K562 (cell line): ENCODE results near the gene AMPD3. TPM values are rescaled to one million over a fixed set of nuclear protein-coding genes. Genes with fewer than 3 reads are reported as not detected.

Experiments
- ATAC-seq: fragments of 200-7000 bp; cut with Tn5 transposase; 3 replicates; pipeline ENCODE4 v1.9.1; 2020; ENCODE audit warnings: moderate library complexity
- BruUV-seq: library from RNA; stranded (reverse); fragments of 400-500 nt; replicated peaks from 2 replicates; lab custom pipeline; 2021; lab: Mats Ljungman, UMichigan
- CTCF ChIA-PET: fragments of 300-600 bp; formaldehyde crosslinking; extraction: SDS; loops from one replicate; lab custom pipeline; 2021; ENCODE audit warnings: low intra/inter-chr PET ratio; lab: Yijun Ruan, JAX
- POLR2A ChIA-PET: fragments of 300-600, 350-650 bp; sonication (Branson Sonifier 250); formaldehyde crosslinking; extraction: SDS; loops from one replicate; lab custom pipeline; 2021; ENCODE audit warnings: antibody characterized with exemption, inconsistent platforms; lab: Yijun Ruan, JAX
- DNase-seq, 4 experiments: peaks; one replicate each; pipeline versions ENCODE4 v3.0.0 to v3.0.0-alpha.2; 2011 to 2018; ENCODE audit warnings: low spot score in 3 of 4, mixed read lengths in 3 of 4; ENCODE audit errors: extremely low read depth in 1 of 4
- FAIRE-seq: peaks from 2 replicates; lab custom pipeline; 2011; peaks lifted over from hg19 to GRCh38; lab: Jason Lieb, UNC
- H2AFZ ChIP-seq: 2 replicates; pipeline ENCODE4 v1.6.0; 2011; ENCODE audit warnings: low read depth, low read length, control low read depth, inconsistent platforms
- H3K27ac ChIP-seq: fragments of 200-600 bp; 3 replicates; pipeline ENCODE4 v1.8.0; 2011; ENCODE audit warnings: low read depth, mild to moderate bottlenecking, control low read depth, inconsistent platforms, low read length, moderate library complexity, mixed read lengths; ENCODE audit errors: extremely low read depth
- H3K27me3 ChIP-seq, 2 experiments: fragments of 300-600 bp in 1 of 2; 2 replicates in 1 of 2; 3 replicates in 1 of 2; pipeline versions ENCODE4 v1.6.0 to v1.8.0; 2011; ENCODE audit warnings: inconsistent platforms in 2 of 2, low read length in 2 of 2, mild to moderate bottlenecking in 1 of 2, mixed read lengths in 1 of 2, moderate library complexity in 1 of 2; ENCODE audit not compliant: control insufficient read depth in 2 of 2, insufficient read depth in 2 of 2
- H3K36me3 ChIP-seq: fragments of 300-600 bp; 3 replicates; pipeline ENCODE4 v1.8.0; 2011; ENCODE audit warnings: mild to moderate bottlenecking, low read length, inconsistent platforms; ENCODE audit not compliant: control insufficient read depth, insufficient read depth
- H3K4me1 ChIP-seq, 2 experiments: fragments of 200-600 bp in 1 of 2; replicated peaks in 1 of 2; 2 replicates in 1 of 2; 3 replicates in 1 of 2; pipeline versions ENCODE4 v1.5.1 to v1.8.0; 2011; ENCODE audit warnings: inconsistent platforms in 2 of 2, low read length in 2 of 2, mild to moderate bottlenecking in 1 of 2, mixed read lengths in 1 of 2, moderate library complexity in 1 of 2; ENCODE audit not compliant: control insufficient read depth in 2 of 2, insufficient read depth in 2 of 2
- H3K4me2 ChIP-seq: 2 replicates; pipeline ENCODE4 v1.6.1; 2011; ENCODE audit warnings: low read length, control low read depth, inconsistent platforms, mixed read lengths; ENCODE audit not compliant: insufficient read depth
- H3K4me3 ChIP-seq: fragments of 200-600 bp; sonication (generic), shearing (Covaris generic); 2 replicates; pipeline ENCODE4 v1.5.1; 2016; ENCODE audit warnings: control low read depth, inconsistent platforms
- H3K79me2 ChIP-seq: fragments of 200-600 bp; 3 replicates; pipeline ENCODE4 v1.8.0; 2011; ENCODE audit warnings: low read length, inconsistent platforms; ENCODE audit not compliant: control insufficient read depth, insufficient read depth
- H3K9ac ChIP-seq, 2 experiments: 2 replicates each; pipeline versions ENCODE4 v1.6.0 to v1.6.1; 2011; ENCODE audit warnings: low read depth in 2 of 2, low read length in 2 of 2, control low read depth in 1 of 2, inconsistent platforms in 1 of 2, mild to moderate bottlenecking in 1 of 2, mixed read lengths in 1 of 2; ENCODE audit not compliant: insufficient read depth in 1 of 2
- H3K9me1 ChIP-seq: one replicate; pipeline ENCODE4 v1.6.0; 2011; ENCODE audit warnings: inconsistent platforms, mild to moderate bottlenecking, low read length, moderate library complexity; ENCODE audit not compliant: control insufficient read depth, insufficient read depth
- H3K9me3 ChIP-seq: replicated peaks from 2 replicates; pipeline ENCODE4 v1.5.1; 2011; ENCODE audit warnings: low read depth, low read length, inconsistent platforms; ENCODE audit not compliant: control insufficient read depth, insufficient read depth
- H4K20me1 ChIP-seq: replicated peaks from 2 replicates; pipeline ENCODE4 v1.6.1; 2011; ENCODE audit warnings: low read length, inconsistent platforms, mixed read lengths; ENCODE audit not compliant: control insufficient read depth, insufficient read depth
- ATF7 ChIP-seq: fragments of 450-650 bp; IDR thresholded peaks from 2 replicates; pipeline ENCODE4 v1.7.1; 2014; ENCODE audit warnings: mild to moderate bottlenecking, moderate library complexity
- BMI1 ChIP-seq: fragments of 150-350 bp; IDR thresholded peaks from 2 replicates; pipeline ENCODE4 v1.6.1; 2014; ENCODE audit warnings: low read length
- FOXJ3 ChIP-seq: sonication (generic); formaldehyde crosslinking; IDR thresholded peaks from 2 replicates; pipeline ENCODE4 v1.4.0; 2020; ENCODE audit warnings: mild to moderate bottlenecking, missing genetic modification reagents
- GATAD2B ChIP-seq: fragments of 450-650 bp; IDR thresholded peaks from 2 replicates; pipeline ENCODE4 v1.6.1; 2017; ENCODE audit warnings: mild to moderate bottlenecking, borderline replicate concordance
- JUN ChIP-seq, 2 experiments: sonication (generic) in 1 of 2; formaldehyde crosslinking in 1 of 2; IDR thresholded peaks; 2 replicates each; pipeline versions ENCODE4 v1.6.1 to v1.8.0; 2012 to 2022; ENCODE audit warnings: borderline replicate concordance in 2 of 2, mild to moderate bottlenecking in 2 of 2, improper control_type of control experiment in 1 of 2, low read depth in 1 of 2, low read length in 1 of 2, missing genetic modification reagents in 1 of 2
- MEF2D ChIP-seq: conservative IDR thresholded peaks from 2 replicates; pipeline ENCODE4 v1.6.1; 2016; ENCODE audit warnings: low read depth, missing genetic modification characterization, missing compliant biosample characterization
- MTA2 ChIP-seq: fragments of 450-650 bp; IDR thresholded peaks from 2 replicates; pipeline ENCODE4 v1.6.1; 2016; ENCODE audit warnings: low read depth
- PCBP2 ChIP-seq: fragments of 200-400 bp; formaldehyde crosslinking; IDR thresholded peaks from 2 replicates; pipeline ENCODE4 v1.6.1; 2018; ENCODE audit warnings: low read length, low read depth, mild to moderate bottlenecking, moderate library complexity; ENCODE audit not compliant: poor library complexity, severe bottlenecking
- RBM15 ChIP-seq: fragments of 200-400 bp; formaldehyde crosslinking; IDR thresholded peaks from 2 replicates; pipeline ENCODE4 v1.6.1; 2018; ENCODE audit warnings: mild to moderate bottlenecking, low read length, moderate library complexity; ENCODE audit not compliant: insufficient read depth
- RFX5 ChIP-seq: IDR thresholded peaks from 2 replicates; pipeline ENCODE4 v1.6.1; 2011; ENCODE audit warnings: low read depth, mild to moderate bottlenecking, improper control_type of control experiment, low read length
- SRSF3 ChIP-seq: fragments of 200-400 bp; formaldehyde crosslinking; IDR thresholded peaks from 2 replicates; pipeline ENCODE4 v1.6.1; 2016; ENCODE audit warnings: mild to moderate bottlenecking, low read length, moderate library complexity; ENCODE audit not compliant: insufficient read depth
- ZKSCAN3 ChIP-seq: fragments of 250-450 bp; sonication (Bioruptor Pico); IDR thresholded peaks from 2 replicates; pipeline ENCODE4 v1.4.0; 2020
- ZNF24 ChIP-seq: fragments of 450-650 bp; IDR thresholded peaks from 2 replicates; pipeline ENCODE4 v1.6.1; 2016
- ZNF584 ChIP-seq: fragments of 200-800 bp; sonication (Bioruptor generic); IDR thresholded peaks from 2 replicates; pipeline ENCODE4 v1.6.1; 2016; ENCODE audit warnings: low read depth, mild to moderate bottlenecking, missing genetic modification characterization, missing compliant biosample characterization
- WGBS: fragments of 100-300 bp; shearing (Covaris generic); methylation state at CpG from one replicate; pipeline ENCODE4 v1.1.6; 2016; ENCODE audit warnings: low coverage, mixed read lengths; ENCODE audit not compliant: insufficient coverage; ENCODE audit errors: missing lambda C conversion rate; 5-methylcytosine and 5-hydroxymethylcytosine counted together
- in situ Hi-C: fragments of 300-500 bp; cut with MboI; formaldehyde crosslinking; loops from 4 replicates; pipeline ENCODE4 v1.15.0; 2018; ENCODE audit warnings: inconsistent platforms, mixed read lengths
- intact Hi-C: fragments of 100-400 bp; cut with micrococcal nuclease; formaldehyde crosslinking; loops from 2 replicates; pipeline ENCODE4 v1.14.2; 2022
- polyA plus RNA-seq, 8 experiments: library from polyadenylated mRNA; depleted of rRNA in 4 of 8; stranded (reverse) in 5 of 8; unstranded in 3 of 8; fragments of >200 nt; fragmentation: Nextera tagmentation in 2 of 8; fragmentation: Illumina TruSeq in 1 of 8; extraction: Ambion mirVana in 2 of 8; extraction: Trizol in 1 of 8; gene quantifications; 2 replicates each; pipeline versions ENCODE4 v1.2.1 to v1.2.3, GENCODE V29; 2011 to 2014; ENCODE audit warnings: inconsistent platforms in 1 of 8, missing spikeins in 1 of 8
- total RNA-seq, 7 experiments: library from RNA; depleted of rRNA in 6 of 7; stranded (reverse); fragments of >200 nt in 6 of 7; fragmentation: Illumina TruSeq in 2 of 7; extraction: Trizol in 2 of 7; gene quantifications; 2 replicates each; pipeline versions ENCODE4 v1.2.1 to v1.2.3, GENCODE V29; 2011 to 2021; ENCODE audit warnings: low replicate concordance in 1 of 7
- TF ChIP-seq, protein P1 (sequence below): sonication (generic); formaldehyde crosslinking; IDR thresholded peaks from 2 replicates; pipeline ENCODE4 v1.8.1; 2023; ENCODE audit warnings: mild to moderate bottlenecking, missing genetic modification reagents
- TF ChIP-seq, protein P2 (sequence below): IDR thresholded peaks from 2 replicates; pipeline ENCODE4 v1.6.1; 2012; ENCODE audit warnings: low read depth, low read length, improper control_type of control experiment, borderline replicate concordance

Gene AMPD3
- total and polyA plus RNA-seq, 9 of the 15 experiments (the other 6 are each of a cell fraction or from before 2014, with no cell fraction given): 4.4 to 23.6 (median 11.2) TPM

DNA sequence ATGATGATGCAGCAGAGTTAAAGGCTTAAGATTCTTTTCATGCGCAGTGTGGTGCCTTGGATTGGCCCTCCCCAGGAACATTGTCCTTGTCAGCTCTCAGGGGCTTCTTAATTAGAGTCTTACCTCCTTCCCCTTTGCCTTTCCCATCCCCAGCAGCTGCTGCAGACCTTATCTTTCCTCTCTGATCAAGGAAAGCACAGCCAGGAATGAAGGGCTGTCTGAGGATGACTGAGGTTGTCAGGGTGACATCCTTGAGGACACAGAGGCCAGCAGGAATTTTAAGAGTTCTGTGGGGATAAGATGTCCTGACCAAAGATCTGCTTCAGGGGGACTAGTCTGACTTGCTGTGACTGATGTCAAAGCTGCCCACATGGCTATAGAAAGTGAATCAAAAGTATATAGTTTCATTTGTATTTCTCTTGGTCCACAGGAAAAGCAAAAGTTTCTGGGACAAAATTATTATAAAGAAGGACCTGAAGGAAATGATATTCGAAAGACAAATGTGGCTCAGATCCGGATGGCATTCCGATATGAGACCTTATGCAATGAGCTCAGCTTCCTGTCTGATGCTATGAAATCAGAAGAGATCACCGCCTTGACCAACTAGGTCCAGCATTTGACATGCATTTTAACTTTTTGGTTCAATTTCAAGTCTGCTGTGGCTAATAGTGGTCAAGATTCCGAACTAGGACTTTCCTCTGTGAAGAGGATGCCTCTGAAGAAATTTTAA is 50.4 kb downstream of the AMPD3 start:
- no peaks in the 10 kb centered on the region for H3K4me1 ChIP-seq
- no peak overlapping the region for H3K4me3 ChIP-seq
- no peaks in the 10 kb centered on the region for H3K9me1 ChIP-seq
- H3K79me2 ChIP-seq: no peaks in the 10 kb centered on the region
- in situ Hi-C loops (loop anchor here (25.0 kb wide), 1 partner anchor 232 kb away; no protein-coding TSS in a partner anchor), intact Hi-C loops (no loop called here)
- POLR2A ChIA-PET: interaction anchor here (0.7 to 1.6 kb wide), 3 partner anchors 9 to 22 kb away, joined by 3 to 5 read pairs (median 3); no protein-coding TSS in a partner anchor
- H3K36me3 ChIP-seq: peaks cover 60% of the 10 kb centered on the region
- no peaks in the 10 kb centered on the region for H3K27me3 ChIP-seq
- no peak overlapping the region for H3K4me2 ChIP-seq
- CTCF ChIA-PET: no interaction called here
- H2AFZ ChIP-seq: no peak overlapping the region
- no peaks in the 10 kb centered on the region for H3K9me3 ChIP-seq
- no peak for DNase-seq
- no TSS peak for BruUV-seq
- no peaks in the 10 kb centered on the region for H4K20me1 ChIP-seq
- 98% methylated on average over 6 of the region's 6 CpGs for WGBS
- ATAC-seq: no peak
- H3K9ac ChIP-seq: no peak overlapping the region
- FAIRE-seq: no peak
- no peak overlapping the region for H3K27ac ChIP-seq
- no peak for TF ChIP-seq MTA2
- no peak for TF ChIP-seq GATAD2B
- TF ChIP-seq ZNF24: no peak
- no peak for TF ChIP-seq RBM15
- no peak for TF ChIP-seq ZKSCAN3
- TF ChIP-seq FOXJ3: no peak
- TF ChIP-seq PCBP2: no peak
- no peak for TF ChIP-seq JUN (IDR thresholded peaks at IDR 0.05; ENCODE audit: borderline replicate concordance, low read depth, low read length)
- no peak for TF ChIP-seq JUN (CRISPR knock-in tag; IDR thresholded peaks at IDR 0.05; ENCODE audit: borderline replicate concordance)
- TF ChIP-seq, protein P1, sequence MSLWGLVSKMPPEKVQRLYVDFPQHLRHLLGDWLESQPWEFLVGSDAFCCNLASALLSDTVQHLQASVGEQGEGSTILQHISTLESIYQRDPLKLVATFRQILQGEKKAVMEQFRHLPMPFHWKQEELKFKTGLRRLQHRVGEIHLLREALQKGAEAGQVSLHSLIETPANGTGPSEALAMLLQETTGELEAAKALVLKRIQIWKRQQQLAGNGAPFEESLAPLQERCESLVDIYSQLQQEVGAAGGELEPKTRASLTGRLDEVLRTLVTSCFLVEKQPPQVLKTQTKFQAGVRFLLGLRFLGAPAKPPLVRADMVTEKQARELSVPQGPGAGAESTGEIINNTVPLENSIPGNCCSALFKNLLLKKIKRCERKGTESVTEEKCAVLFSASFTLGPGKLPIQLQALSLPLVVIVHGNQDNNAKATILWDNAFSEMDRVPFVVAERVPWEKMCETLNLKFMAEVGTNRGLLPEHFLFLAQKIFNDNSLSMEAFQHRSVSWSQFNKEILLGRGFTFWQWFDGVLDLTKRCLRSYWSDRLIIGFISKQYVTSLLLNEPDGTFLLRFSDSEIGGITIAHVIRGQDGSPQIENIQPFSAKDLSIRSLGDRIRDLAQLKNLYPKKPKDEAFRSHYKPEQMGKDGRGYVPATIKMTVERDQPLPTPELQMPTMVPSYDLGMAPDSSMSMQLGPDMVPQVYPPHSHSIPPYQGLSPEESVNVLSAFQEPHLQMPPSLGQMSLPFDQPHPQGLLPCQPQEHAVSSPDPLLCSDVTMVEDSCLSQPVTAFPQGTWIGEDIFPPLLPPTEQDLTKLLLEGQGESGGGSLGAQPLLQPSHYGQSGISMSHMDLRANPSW: no peak
- no peak for TF ChIP-seq BMI1
- TF ChIP-seq, protein P2, sequence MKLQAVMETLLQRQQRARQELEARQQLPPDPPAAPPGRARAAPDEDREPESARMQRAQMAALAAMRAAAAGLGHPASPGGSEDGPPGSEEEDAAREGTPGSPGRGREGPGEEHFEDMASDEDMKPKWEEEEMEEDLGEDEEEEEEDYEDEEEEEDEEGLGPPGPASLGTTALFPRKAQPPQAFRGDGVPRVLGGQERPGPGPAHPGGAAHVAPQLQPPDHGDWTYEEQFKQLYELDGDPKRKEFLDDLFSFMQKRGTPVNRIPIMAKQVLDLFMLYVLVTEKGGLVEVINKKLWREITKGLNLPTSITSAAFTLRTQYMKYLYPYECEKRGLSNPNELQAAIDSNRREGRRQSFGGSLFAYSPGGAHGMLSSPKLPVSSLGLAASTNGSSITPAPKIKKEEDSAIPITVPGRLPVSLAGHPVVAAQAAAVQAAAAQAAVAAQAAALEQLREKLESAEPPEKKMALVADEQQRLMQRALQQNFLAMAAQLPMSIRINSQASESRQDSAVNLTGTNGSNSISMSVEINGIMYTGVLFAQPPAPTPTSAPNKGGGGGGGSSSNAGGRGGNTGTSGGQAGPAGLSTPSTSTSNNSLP: no peak
- no peak for TF ChIP-seq SRSF3
- no peak for TF ChIP-seq RFX5
- TF ChIP-seq MEF2D: no peak
- TF ChIP-seq ATF7: no peak
- no peak for TF ChIP-seq ZNF584
